ENCODE measurements around the gene IGF2.
"Not testable (repeated sequence)": the region's sequence is repeated elsewhere in the genome, so short reads cannot be mapped to it uniquely, and the experiment has no call there.

DNA sequence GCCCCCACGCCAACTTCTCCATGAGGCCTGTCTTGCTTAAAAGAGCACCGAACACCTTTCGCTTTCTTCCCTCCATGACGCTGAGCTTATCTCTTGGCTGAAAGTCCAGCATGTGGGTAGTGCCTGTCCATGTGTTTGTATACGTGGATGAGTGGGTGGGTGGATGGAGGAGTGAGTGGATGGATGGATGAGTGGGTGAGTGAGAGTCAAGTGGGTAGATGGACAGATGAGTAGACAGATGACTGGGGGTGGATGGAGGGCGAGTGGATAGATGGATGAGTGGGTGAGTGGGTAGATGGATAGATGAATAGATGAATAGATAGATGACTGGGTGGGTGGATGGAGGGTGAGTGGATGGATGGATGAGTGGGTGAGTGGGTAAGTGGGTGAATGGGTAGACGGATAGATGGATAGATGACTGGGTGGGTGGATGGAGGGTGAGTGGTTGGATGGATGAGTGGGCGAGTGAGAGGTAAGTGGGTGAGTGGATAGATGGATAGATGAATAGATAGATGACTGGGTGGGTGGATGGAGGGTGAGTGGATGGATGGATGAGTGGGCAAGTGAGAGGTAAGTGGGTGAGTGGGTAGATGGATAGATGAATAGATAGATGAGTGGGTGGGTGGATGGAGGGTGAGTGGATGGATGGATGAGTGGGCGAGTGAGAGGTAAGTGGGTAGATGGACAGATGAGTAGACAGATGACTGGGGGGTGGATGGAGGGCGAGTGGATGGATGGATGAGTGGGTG lies 14.3 kb downstream of the IGF2 start:
- TF ChIP-seq, protein P1, sequence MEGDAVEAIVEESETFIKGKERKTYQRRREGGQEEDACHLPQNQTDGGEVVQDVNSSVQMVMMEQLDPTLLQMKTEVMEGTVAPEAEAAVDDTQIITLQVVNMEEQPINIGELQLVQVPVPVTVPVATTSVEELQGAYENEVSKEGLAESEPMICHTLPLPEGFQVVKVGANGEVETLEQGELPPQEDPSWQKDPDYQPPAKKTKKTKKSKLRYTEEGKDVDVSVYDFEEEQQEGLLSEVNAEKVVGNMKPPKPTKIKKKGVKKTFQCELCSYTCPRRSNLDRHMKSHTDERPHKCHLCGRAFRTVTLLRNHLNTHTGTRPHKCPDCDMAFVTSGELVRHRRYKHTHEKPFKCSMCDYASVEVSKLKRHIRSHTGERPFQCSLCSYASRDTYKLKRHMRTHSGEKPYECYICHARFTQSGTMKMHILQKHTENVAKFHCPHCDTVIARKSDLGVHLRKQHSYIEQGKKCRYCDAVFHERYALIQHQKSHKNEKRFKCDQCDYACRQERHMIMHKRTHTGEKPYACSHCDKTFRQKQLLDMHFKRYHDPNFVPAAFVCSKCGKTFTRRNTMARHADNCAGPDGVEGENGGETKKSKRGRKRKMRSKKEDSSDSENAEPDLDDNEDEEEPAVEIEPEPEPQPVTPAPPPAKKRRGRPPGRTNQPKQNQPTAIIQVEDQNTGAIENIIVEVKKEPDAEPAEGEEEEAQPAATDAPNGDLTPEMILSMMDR (IDR thresholded peaks at IDR 0.05), result not testable (repeated sequence)
- TF ChIP-seq SP1 (CRISPR knock-in tag; conservative IDR thresholded peaks at IDR 0.05); ELF4 (CRISPR knock-in tag; IDR thresholded peaks at IDR 0.05; ENCODE audit: low read depth); ZNF263 (CRISPR knock-in tag; IDR thresholded peaks at IDR 0.05; ENCODE audit: low read depth); FOXP1 (CRISPR knock-in tag; IDR thresholded peaks at IDR 0.05; ENCODE audit: borderline replicate concordance); NFYB (CRISPR knock-in tag; conservative IDR thresholded peaks at IDR 0.05; ENCODE audit: low read depth); TEAD1 (CRISPR knock-in tag; IDR thresholded peaks at IDR 0.05): not testable (repeated sequence)
- TF ChIP-seq, protein P2, sequence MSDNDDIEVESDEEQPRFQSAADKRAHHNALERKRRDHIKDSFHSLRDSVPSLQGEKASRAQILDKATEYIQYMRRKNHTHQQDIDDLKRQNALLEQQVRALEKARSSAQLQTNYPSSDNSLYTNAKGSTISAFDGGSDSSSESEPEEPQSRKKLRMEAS (CRISPR knock-in tag; IDR thresholded peaks at IDR 0.05), result not testable (repeated sequence)
- TF ChIP-seq, protein P3, sequence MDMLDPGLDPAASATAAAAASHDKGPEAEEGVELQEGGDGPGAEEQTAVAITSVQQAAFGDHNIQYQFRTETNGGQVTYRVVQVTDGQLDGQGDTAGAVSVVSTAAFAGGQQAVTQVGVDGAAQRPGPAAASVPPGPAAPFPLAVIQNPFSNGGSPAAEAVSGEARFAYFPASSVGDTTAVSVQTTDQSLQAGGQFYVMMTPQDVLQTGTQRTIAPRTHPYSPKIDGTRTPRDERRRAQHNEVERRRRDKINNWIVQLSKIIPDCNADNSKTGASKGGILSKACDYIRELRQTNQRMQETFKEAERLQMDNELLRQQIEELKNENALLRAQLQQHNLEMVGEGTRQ (CRISPR knock-in tag; IDR thresholded peaks at IDR 0.05), result not testable (repeated sequence)
- TF ChIP-seq, protein P4, sequence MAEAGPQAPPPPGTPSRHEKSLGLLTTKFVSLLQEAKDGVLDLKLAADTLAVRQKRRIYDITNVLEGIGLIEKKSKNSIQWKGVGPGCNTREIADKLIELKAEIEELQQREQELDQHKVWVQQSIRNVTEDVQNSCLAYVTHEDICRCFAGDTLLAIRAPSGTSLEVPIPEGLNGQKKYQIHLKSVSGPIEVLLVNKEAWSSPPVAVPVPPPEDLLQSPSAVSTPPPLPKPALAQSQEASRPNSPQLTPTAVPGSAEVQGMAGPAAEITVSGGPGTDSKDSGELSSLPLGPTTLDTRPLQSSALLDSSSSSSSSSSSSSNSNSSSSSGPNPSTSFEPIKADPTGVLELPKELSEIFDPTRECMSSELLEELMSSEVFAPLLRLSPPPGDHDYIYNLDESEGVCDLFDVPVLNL (CRISPR knock-in tag; IDR thresholded peaks at IDR 0.05; ENCODE audit: borderline replicate concordance, low read depth), result not testable (repeated sequence)
- TF ChIP-seq, protein P5, sequence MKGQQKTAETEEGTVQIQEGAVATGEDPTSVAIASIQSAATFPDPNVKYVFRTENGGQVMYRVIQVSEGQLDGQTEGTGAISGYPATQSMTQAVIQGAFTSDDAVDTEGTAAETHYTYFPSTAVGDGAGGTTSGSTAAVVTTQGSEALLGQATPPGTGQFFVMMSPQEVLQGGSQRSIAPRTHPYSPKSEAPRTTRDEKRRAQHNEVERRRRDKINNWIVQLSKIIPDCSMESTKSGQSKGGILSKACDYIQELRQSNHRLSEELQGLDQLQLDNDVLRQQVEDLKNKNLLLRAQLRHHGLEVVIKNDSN (CRISPR knock-in tag; IDR thresholded peaks at IDR 0.05), result not testable (repeated sequence)
